Panc1 (cell line): ENCODE measurements around the gene DVL3.

Experiments used
- CTCF ChIP-seq: fragments of 450-650 bp; IDR thresholded peaks from 2 replicates; pipeline ENCODE4 v1.5.1; 2017; ENCODE audit warnings: mild to moderate bottlenecking
- TCF7L2 ChIP-seq: IDR thresholded peaks from 2 replicates; pipeline ENCODE4 v1.6.1; 2011; ENCODE audit warnings: mild to moderate bottlenecking, low read depth, low read length, inconsistent platforms

GRCh38 chr3:184196536-184196935 is 41.4 kb downstream of the DVL3 start:
- no peak for TF ChIP-seq TCF7L2
- TF ChIP-seq CTCF = no peak
